Neural cell (in vitro differentiated cells): ENCODE measurements around the gene RANBP3. TPM values are rescaled to one million over a fixed set of nuclear protein-coding genes. Genes with fewer than 3 reads are reported as not detected.

Source experiments
- H2AFZ ChIP-seq: fragments of 200-600, 300-800 bp; sonication (generic), shearing (Covaris generic); 2 replicates; pipeline ENCODE4 v1.6.0; 2014; ENCODE audit warnings: low read depth, mild to moderate bottlenecking, antibody characterized with exemption, low read length, moderate library complexity
- H3F3A ChIP-seq: fragments of 200-600 bp; shearing (Covaris generic); 2 replicates; pipeline ENCODE4 v1.6.1; 2016; ENCODE audit warnings: mild to moderate bottlenecking, moderate library complexity, mixed read lengths, antibody characterized with exemption, low read length; ENCODE audit not compliant: insufficient read depth, poor library complexity, severe bottlenecking
- H3K27ac ChIP-seq: fragments of 200-600, 300-800 bp; sonication (generic), shearing (Covaris generic); 2 replicates; pipeline ENCODE4 v1.5.1; 2014; ENCODE audit warnings: mild to moderate bottlenecking, low read length, moderate library complexity
- H3K27me3 ChIP-seq: fragments of 300-800, 200-600 bp; sonication (generic), shearing (Covaris generic); 2 replicates; pipeline ENCODE4 v1.6.0; 2014; ENCODE audit warnings: mild to moderate bottlenecking, low read depth, low read length, moderate library complexity; ENCODE audit not compliant: insufficient read depth
- H3K36me3 ChIP-seq: fragments of 300-800, 200-600 bp; sonication (generic), shearing (Covaris generic); 2 replicates; pipeline ENCODE4 v1.5.1; 2014; ENCODE audit warnings: mild to moderate bottlenecking, antibody characterized with exemption, low read length, moderate library complexity; ENCODE audit not compliant: insufficient read depth
- H3K4me2 ChIP-seq: fragments of 300-800, 200-600 bp; sonication (generic), shearing (Covaris generic); 2 replicates; pipeline ENCODE4 v1.6.0; 2014; ENCODE audit warnings: mild to moderate bottlenecking, low read length
- H3K4me3 ChIP-seq: fragments of 300-800, 200-600 bp; sonication (generic), shearing (Covaris generic); 2 replicates; pipeline ENCODE4 v1.5.1; 2014; ENCODE audit warnings: mild to moderate bottlenecking, low read length, moderate library complexity
- H3K79me2 ChIP-seq: fragments of 200-600 bp; shearing (Covaris generic); replicated peaks from 2 replicates; pipeline ENCODE4 v1.6.0; 2014; ENCODE audit warnings: mild to moderate bottlenecking, low read length, moderate library complexity; ENCODE audit not compliant: insufficient read depth
- H3K9ac ChIP-seq: fragments of 300-800, 200-600 bp; sonication (generic), shearing (Covaris generic); 2 replicates; pipeline ENCODE4 v1.6.1; 2016; ENCODE audit warnings: mild to moderate bottlenecking, low read length, mixed read lengths
- H3K9me2 ChIP-seq: fragments of 200-600 bp; shearing (Covaris generic); 2 replicates; pipeline ENCODE4 v1.6.1; 2016; ENCODE audit warnings: mild to moderate bottlenecking, low read length, mixed read lengths; ENCODE audit not compliant: insufficient read depth
- H3K9me3 ChIP-seq: fragments of 200-600, 300-800 bp; sonication (generic), shearing (Covaris generic); 2 replicates; pipeline ENCODE4 v1.6.1; 2016; ENCODE audit warnings: mild to moderate bottlenecking, mixed run types, low read length, moderate library complexity, mixed read lengths
- H4K20me1 ChIP-seq: fragments of 200-600 bp; shearing (Covaris generic); 2 replicates; pipeline ENCODE4 v1.6.1; 2016; ENCODE audit warnings: mild to moderate bottlenecking, mixed run types; ENCODE audit not compliant: insufficient read depth
- CTCF ChIP-seq: fragments of 450-650 bp; IDR thresholded peaks from 2 replicates; pipeline ENCODE4 v1.5.1; 2014; ENCODE audit warnings: antibody characterized with exemption, mild to moderate bottlenecking, moderate library complexity; ENCODE audit not compliant: poor library complexity, severe bottlenecking
- EP300 ChIP-seq: fragments of 450-650 bp; conservative IDR thresholded peaks from 2 replicates; pipeline ENCODE4 v1.6.1; 2014; ENCODE audit warnings: antibody characterized with exemption, mild to moderate bottlenecking, moderate library complexity; ENCODE audit not compliant: poor library complexity, severe bottlenecking
- EZH2 ChIP-seq: fragments of 200-600, 300-800 bp; shearing (Covaris generic), sonication (generic); IDR thresholded peaks from 2 replicates; pipeline ENCODE4 v1.6.1; 2014; ENCODE audit warnings: antibody characterized with exemption, low read length, borderline replicate concordance, mild to moderate bottlenecking; ENCODE audit not compliant: insufficient read depth, poor library complexity, severe bottlenecking
- MXI1 ChIP-seq: fragments of 450-650 bp; conservative IDR thresholded peaks from 2 replicates; pipeline ENCODE4 v1.6.1; 2014; ENCODE audit warnings: antibody characterized with exemption, mild to moderate bottlenecking; ENCODE audit not compliant: poor library complexity, severe bottlenecking
- POLR2AphosphoS5 ChIP-seq: IDR thresholded peaks from 2 replicates; pipeline ENCODE4 v1.6.1; 2012
- RAD21 ChIP-seq: fragments of 450-650 bp; conservative IDR thresholded peaks from 2 replicates; pipeline ENCODE4 v1.6.1; 2014; ENCODE audit warnings: antibody characterized with exemption, mild to moderate bottlenecking, moderate library complexity
- REST ChIP-seq: IDR thresholded peaks from 2 replicates; pipeline ENCODE4 v1.6.1; 2012; ENCODE audit warnings: borderline replicate concordance
- SMC3 ChIP-seq: fragments of 450-650 bp; conservative IDR thresholded peaks from 2 replicates; pipeline ENCODE4 v1.6.1; 2014; ENCODE audit warnings: antibody characterized with exemption, mild to moderate bottlenecking, moderate library complexity; ENCODE audit not compliant: poor library complexity
- TAF1 ChIP-seq: IDR thresholded peaks from 2 replicates; pipeline ENCODE4 v1.6.1; 2012; ENCODE audit warnings: low read depth
- polyA plus RNA-seq: library from polyadenylated mRNA; depleted of rRNA; stranded (reverse); fragments of >200 nt; gene quantifications from 2 replicates; pipeline ENCODE4 v1.2.3, GENCODE V29; 2014

The RANBP3 gene
- polyA plus RNA-seq, 1 donor from 2014 or later, result 67.6 TPM

GRCh38 chr19:6011206-6011605, 33.3 kb upstream of the RANBP3 start:
- no peaks in the 10 kb centered on the region for H3K9me3 ChIP-seq
- no peaks in the 10 kb centered on the region for H3K27me3 ChIP-seq
- H3K9me2 ChIP-seq, result no peaks in the 10 kb centered on the region
- no peak overlapping the region for H3K4me3 ChIP-seq
- H2AFZ ChIP-seq, result no peak overlapping the region
- H3K79me2 ChIP-seq, result no peaks in the 10 kb centered on the region
- TF ChIP-seq MXI1, result no peak
- TF ChIP-seq POLR2AphosphoS5, result no peak
- no peak for TF ChIP-seq RAD21
- no peak for TF ChIP-seq EP300
- TF ChIP-seq EZH2, result no peak
- no peak for TF ChIP-seq CTCF
- no peak for TF ChIP-seq TAF1
- no peak for TF ChIP-seq SMC3
- TF ChIP-seq REST, result no peak
- H3F3A ChIP-seq, result no peaks in the 10 kb centered on the region
- no peaks in the 10 kb centered on the region for H4K20me1 ChIP-seq
- no peak overlapping the region for H3K4me2 ChIP-seq
- H3K36me3 ChIP-seq, result no peaks in the 10 kb centered on the region
- no peak overlapping the region for H3K27ac ChIP-seq
- no peak overlapping the region for H3K9ac ChIP-seq

- Histone ChIP-seq H3K9ac (no peak overlapping the region), H2AFZ (no peak overlapping the region), H3K27me3 (no peaks in the 10 kb centered on the region), H4K20me1 (no peaks in the 10 kb centered on the region), H3K27ac (no peak overlapping the region), H3K36me3 (no peaks in the 10 kb centered on the region), H3K4me2 (no peak overlapping the region), H3F3A (no peaks in the 10 kb centered on the region), H3K9me3 (no peaks in the 10 kb centered on the region), H3K9me2 (no peaks in the 10 kb centered on the region), H3K4me3 (no peak overlapping the region), H3K79me2 (no peaks in the 10 kb centered on the region)
- TF ChIP-seq MXI1 (no peak), CTCF (no peak), TAF1 (no peak), SMC3 (no peak), EP300 (no peak), EZH2 (no peak), POLR2AphosphoS5 (no peak), REST (no peak), RAD21 (no peak)
Observed at GRCh38 chr19:6010107-6010506, 32.2 kb upstream of the RANBP3 start.
